Prostate gland (tissue), 2 donors: ENCODE measurements around the gene ICA1.

ENCODE experiments used
- POLR2A ChIP-seq: fragments of 450-650 bp; IDR thresholded peaks from one replicate; pipeline ENCODE4 v1.6.1; 2016; ENCODE audit warnings: antibody characterized with exemption, mild to moderate bottlenecking
- POLR2AphosphoS5 ChIP-seq: sonication (generic); formaldehyde crosslinking; IDR thresholded peaks from one replicate; pipeline ENCODE4 v1.6.1; 2017; ENCODE audit warnings: antibody characterized with exemption
- TF ChIP-seq, protein P1 (sequence below), 4 experiments: fragments of 200-600 bp in 2 of 4; fragments of 450-650 bp in 2 of 4; sonication (generic) in 2 of 4; IDR thresholded peaks; 1 replicate in 3 of 4; 2 replicates in 1 of 4; pipeline ENCODE4 v1.5.1; 2016 to 2019; ENCODE audit warnings: antibody characterized with exemption in 4 of 4, mild to moderate bottlenecking in 2 of 4, moderate library complexity in 2 of 4

DNA sequence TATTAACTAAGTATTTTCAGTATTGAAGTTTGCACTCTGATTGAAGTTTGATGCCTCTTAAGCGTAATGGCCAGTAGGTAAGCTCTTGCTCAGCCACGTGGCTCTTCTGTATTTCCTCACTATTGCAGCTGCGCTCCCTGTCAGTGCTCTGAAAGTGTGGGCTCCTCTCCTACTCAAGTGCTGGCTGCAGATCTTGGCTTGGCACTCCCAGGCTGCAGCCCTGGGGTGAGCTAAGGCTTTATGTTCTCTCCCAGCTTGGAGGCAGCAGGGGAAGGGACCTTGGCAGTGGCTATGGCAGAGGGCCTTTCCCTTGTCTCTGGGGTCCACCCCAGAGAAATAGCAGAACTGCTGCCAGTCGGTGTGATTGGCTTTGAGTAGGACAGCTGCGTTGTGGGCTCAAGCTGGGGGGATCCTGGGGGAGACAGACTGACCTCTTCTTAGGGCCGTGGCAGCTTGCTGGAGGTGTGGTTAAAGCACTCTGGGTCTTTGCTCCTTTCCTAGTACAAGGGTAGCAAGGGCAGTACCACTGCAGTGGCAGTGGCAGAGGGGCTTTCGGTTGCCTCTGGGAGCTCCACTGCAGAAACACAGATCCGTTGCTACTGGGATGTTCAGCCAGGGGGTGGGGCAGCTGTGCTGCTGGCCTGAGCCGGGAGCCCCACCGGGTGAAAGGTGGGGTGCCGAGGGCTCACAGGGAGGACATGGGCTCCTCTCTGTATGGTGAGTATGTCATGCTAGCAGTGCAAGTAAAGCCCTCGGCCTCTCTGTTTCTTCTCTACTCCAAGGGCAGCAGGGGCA, 192.9 kb downstream of the ICA1 start:
- TF ChIP-seq, protein P1, sequence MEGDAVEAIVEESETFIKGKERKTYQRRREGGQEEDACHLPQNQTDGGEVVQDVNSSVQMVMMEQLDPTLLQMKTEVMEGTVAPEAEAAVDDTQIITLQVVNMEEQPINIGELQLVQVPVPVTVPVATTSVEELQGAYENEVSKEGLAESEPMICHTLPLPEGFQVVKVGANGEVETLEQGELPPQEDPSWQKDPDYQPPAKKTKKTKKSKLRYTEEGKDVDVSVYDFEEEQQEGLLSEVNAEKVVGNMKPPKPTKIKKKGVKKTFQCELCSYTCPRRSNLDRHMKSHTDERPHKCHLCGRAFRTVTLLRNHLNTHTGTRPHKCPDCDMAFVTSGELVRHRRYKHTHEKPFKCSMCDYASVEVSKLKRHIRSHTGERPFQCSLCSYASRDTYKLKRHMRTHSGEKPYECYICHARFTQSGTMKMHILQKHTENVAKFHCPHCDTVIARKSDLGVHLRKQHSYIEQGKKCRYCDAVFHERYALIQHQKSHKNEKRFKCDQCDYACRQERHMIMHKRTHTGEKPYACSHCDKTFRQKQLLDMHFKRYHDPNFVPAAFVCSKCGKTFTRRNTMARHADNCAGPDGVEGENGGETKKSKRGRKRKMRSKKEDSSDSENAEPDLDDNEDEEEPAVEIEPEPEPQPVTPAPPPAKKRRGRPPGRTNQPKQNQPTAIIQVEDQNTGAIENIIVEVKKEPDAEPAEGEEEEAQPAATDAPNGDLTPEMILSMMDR (IDR thresholded peaks at IDR 0.05): no peak
- TF ChIP-seq POLR2AphosphoS5 (no peak), POLR2A (no peak)
